Mesothelial cell of epicardium (in vitro differentiated cells): Measurements from ENCODE around the gene MAN1B1. TPM values are rescaled to one million over a fixed set of nuclear protein-coding genes. Genes with fewer than 3 reads are reported as not detected.

ENCODE experiments used
- DNase-seq, 2 experiments: peaks; one replicate each; pipeline ENCODE4 v3.0.0; 2021; ENCODE audit warnings: low spot score in 2 of 2; ENCODE audit not compliant: unreplicated experiment in 2 of 2
- H3K27ac Mint-ChIP-seq: 2 replicates; pipeline ENCODE4 v1.8.0; 2021; ENCODE audit warnings: mixed read lengths
- H3K27me3 Mint-ChIP-seq: 2 replicates; pipeline ENCODE4 v1.8.0; 2021; ENCODE audit warnings: low read depth, mixed read lengths
- H3K36me3 Mint-ChIP-seq: 2 replicates; pipeline ENCODE4 v1.8.0; 2021; ENCODE audit warnings: mixed read lengths
- H3K4me1 Mint-ChIP-seq: 2 replicates; pipeline ENCODE4 v1.8.0; 2021; ENCODE audit warnings: mixed read lengths
- H3K4me3 Mint-ChIP-seq: 2 replicates; pipeline ENCODE4 v1.8.0; 2021; ENCODE audit warnings: mild to moderate bottlenecking, moderate library complexity, mixed read lengths
- H3K9me3 Mint-ChIP-seq: 2 replicates; pipeline ENCODE4 v1.8.0; 2021; ENCODE audit warnings: mixed read lengths
- CTCF ChIP-seq: fragments of 200-600 bp; sonication (generic); IDR thresholded peaks from one replicate; pipeline ENCODE4 v1.5.0; 2021; ENCODE audit warnings: antibody characterized with exemption; ENCODE audit not compliant: unreplicated experiment
- total RNA-seq: library from RNA; stranded (reverse); gene quantifications from 3 replicates; pipeline ENCODE4 v1.2.1, GENCODE V29; 2021

MAN1B1 gene
- total RNA-seq, 1 donor from 2014 or later, result 65.1 TPM

GRCh38 chr9:137077010-137077747, 9.6 kb upstream of the MAN1B1 start, which contains the start of gene UAP1L1:
UAP1L1 (plus strand) TSS chr9:137077517; CDS start chr9:137077533, 16 bp downstream.
- peaks cover 69% of the 10 kb centered on the region for H3K27me3 Mint-ChIP-seq
- no peak for TF ChIP-seq CTCF
- no peak within 1 kb of the TSS for H3K27ac Mint-ChIP-seq
- no peak for DNase-seq
- H3K4me1 Mint-ChIP-seq, result peaks cover 4% of the 10 kb centered on the region
- no peaks in the 10 kb centered on the region for H3K9me3 Mint-ChIP-seq
- H3K36me3 Mint-ChIP-seq, result no peaks in the 10 kb centered on the region
- peak within 1 kb of the TSS; percentile 59 for H3K4me3 Mint-ChIP-seq

GRCh38 chr9:137077758-137078693, 8.8 kb upstream of the MAN1B1 start:
- DNase-seq, result no peak
- no peak for TF ChIP-seq CTCF
- H3K36me3 Mint-ChIP-seq, result no peaks in the 10 kb centered on the region
- peaks cover 69% of the 10 kb centered on the region for H3K27me3 Mint-ChIP-seq
- peak overlapping the region; percentile 59 for H3K4me3 Mint-ChIP-seq
- H3K4me1 Mint-ChIP-seq, result peaks cover 4% of the 10 kb centered on the region
- no peaks in the 10 kb centered on the region for H3K9me3 Mint-ChIP-seq
- H3K27ac Mint-ChIP-seq, result no peak overlapping the region

GRCh38 chr9:137078701-137079400, 7.9 kb upstream of the MAN1B1 start:
- Mint-ChIP-seq H3K27ac (no peak overlapping the region), H3K36me3 (no peaks in the 10 kb centered on the region)

GRCh38 chr9:137079401-137079787, 7.4 kb upstream of the MAN1B1 start:
- H3K27ac Mint-ChIP-seq, result no peak overlapping the region
- TF ChIP-seq CTCF, result no peak
- peaks cover 68% of the 10 kb centered on the region for H3K27me3 Mint-ChIP-seq
- no peak overlapping the region for H3K4me3 Mint-ChIP-seq
- H3K9me3 Mint-ChIP-seq, result no peaks in the 10 kb centered on the region
- H3K36me3 Mint-ChIP-seq, result no peaks in the 10 kb centered on the region
- peaks cover 4% of the 10 kb centered on the region for H3K4me1 Mint-ChIP-seq
- DNase-seq, result no peak

More at GRCh38 chr9:137078701-137079400, 7.9 kb upstream of the MAN1B1 start:
- Mint-ChIP-seq H3K4me1 (peaks cover 4% of the 10 kb centered on the region), H3K4me3 (peak overlapping the region; percentile 59), H3K27me3 (peaks cover 71% of the 10 kb centered on the region), H3K9me3 (no peaks in the 10 kb centered on the region)
- no peak for DNase-seq
- TF ChIP-seq CTCF, result no peak
